Right renal pelvis (tissue), 4 donors: Measurements from ENCODE around the gene PRKCB. TPM values are rescaled to one million over a fixed set of nuclear protein-coding genes. Genes with fewer than 3 reads are reported as not detected.
"Not testable (repeated sequence)": the region's sequence is repeated elsewhere in the genome, so short reads cannot be mapped to it uniquely, and the experiment has no call there.

Experiments
- DNase-seq, 4 donors: peaks; one replicate each; pipeline ENCODE4 v3.0.0-alpha.2; 2013; ENCODE audit warnings: low read depth in 4 of 4, low spot score in 3 of 4, missing footprints in 1 of 4
- polyA plus RNA-seq, 4 donors: library from polyadenylated mRNA; unstranded; fragments of 120-200 nt; gene quantifications; one replicate each; pipeline ENCODE4 v1.2.1, GENCODE V29; 2013; ENCODE audit not compliant: insufficient read length in 4 of 4

The PRKCB gene
- polyA plus RNA-seq, 4 donors: 3.6 to 4.3 (median 4.0) TPM

DNA sequence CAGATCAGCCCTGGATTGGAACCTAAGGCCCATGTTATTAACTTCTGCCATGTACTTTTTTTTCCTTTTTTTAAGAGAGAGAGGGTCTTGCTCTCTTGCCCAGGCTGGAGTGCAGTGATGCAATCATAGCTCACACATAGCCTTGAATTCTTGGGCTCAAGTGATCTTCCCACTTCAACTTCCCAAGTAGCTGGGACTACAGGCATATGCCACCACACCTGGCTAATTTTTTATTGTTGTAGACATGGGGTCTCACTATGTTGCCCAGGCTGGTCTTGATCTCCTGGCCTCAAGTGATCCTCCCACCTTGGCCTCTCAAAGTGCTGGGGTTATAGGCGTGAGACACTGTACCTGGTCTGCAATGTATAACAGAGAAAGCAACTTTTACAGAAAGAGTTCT lies 194.1 kb downstream of the PRKCB start:
- DNase-seq: not testable (repeated sequence)

DNA sequence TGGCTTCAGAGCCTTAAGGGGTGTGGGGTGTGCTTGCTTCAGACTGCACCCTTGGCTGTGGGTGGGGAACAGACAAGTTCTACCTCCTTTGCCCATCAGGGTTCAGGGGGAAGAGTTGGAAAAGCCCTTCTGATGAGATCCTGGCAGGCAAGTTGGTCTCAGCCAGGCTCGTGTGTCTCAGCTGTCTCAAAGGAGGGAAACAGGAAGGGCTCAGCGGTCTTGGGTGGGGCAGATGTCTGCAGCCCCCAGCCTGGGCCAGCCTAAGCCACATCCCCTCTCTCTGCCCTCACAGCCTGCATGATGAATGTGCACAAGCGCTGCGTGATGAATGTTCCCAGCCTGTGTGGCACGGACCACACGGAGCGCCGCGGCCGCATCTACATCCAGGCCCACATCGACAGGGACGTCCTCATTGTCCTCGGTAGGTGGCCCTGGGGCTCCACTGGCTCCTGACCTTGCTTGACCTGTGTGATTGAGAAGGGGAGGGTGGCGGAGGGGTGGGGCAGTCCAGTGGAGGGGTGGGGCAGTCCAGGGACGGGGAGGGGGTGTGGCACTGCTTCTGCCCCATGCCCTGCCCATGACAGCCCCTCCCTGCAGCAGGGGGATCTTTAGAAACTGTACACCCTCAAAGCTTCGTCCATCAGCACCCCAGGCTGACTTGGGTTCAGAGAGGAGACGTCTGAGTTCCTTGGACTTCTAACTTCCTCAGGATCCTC lies 199.5 kb downstream of the PRKCB start:
- no peak for DNase-seq

DNA sequence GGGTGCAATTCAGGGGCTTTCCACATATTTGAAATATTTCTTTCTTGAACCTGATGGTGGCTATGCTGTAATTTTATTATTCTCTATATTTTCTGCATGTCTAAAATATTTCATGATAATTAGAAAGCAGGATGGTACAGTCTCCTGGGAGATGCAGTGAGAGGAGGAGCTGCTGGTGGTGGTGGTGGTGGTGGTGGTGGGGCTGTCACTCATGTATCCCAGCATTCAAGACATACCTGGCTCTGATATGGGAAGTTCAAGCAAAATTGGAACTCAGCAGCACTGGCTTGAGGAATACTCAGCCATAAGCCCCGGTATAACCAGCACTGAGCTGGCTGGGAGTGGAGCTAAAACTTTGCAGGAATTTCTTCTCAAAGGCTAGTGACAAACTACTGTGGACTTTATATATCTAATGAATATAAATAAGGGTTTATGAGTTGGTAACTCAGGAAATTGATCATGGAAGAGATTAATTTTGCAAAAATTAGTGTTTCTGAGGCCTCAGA lies 200.3 kb downstream of the PRKCB start:
- DNase-seq: no peak

- DNase-seq: peak in 3 of 4 donors; percentile 14 to 32 (median 15)
These were observed 200.8 kb downstream of the PRKCB start for GRCh38 chr16:24036614-24037013.

DNA sequence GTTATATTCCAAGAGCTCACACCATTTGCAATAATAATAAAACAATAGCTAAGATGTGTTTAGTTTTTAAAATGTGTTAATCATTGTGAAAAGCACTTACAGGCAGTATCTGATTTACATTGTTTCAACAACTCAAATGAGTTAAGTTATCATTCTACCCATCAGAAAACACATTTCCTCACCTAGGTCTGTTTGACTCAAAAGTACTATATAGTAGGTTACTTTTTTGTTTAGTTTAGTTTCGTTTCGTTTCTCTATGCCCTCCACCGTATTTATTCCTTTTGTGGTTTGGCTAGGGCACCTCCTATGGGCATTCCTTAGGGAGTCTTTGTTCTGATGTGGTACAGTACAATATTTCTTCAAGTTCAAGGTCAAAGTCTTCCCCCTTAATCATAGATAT lies 201.6 kb downstream of the PRKCB start:
- DNase-seq: no peak

DNA sequence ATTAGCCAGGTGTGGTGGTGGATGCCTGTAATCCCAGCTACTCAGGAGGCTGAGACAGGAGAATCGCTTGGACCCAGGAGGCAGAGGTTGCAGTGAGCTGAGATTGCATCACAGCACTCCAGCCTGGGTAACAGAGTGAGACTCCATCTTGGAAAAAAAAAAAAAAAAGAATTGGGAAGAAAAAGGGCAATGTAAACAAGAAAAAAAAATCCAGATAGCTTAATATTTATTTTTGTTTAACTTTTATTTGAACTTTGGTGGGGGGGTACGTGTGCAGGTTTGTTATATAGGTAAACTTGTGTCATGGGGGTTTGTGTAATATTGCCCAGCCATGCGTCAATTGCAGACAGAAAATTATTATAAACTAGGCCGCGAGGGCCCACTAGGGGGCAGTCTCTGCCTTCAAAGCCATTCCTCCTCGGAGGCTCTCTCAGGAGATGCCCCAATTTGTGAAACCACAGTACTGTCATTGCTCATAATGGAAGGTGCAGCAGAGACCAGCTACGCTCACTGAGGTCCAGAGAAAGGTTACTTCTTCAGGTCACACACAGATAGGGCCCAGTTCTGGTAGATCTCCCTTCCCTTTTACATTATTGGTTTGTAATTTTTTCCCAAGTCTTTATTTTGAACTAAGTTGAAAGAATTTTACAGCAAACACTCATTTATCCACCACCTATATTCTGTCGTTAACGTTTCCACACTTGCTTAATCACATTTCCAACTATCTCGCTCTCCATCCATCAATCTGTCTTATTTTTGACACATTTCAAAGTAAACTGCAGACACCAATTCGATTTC lies 206.2 kb downstream of the PRKCB start:
- DNase-seq: peak in 3 of 4 donors; percentile 18 to 29 (median 24)

GRCh38 chr16:24044467-24044866 lies 208.7 kb downstream of the PRKCB start:
- DNase-seq: no peak

DNA sequence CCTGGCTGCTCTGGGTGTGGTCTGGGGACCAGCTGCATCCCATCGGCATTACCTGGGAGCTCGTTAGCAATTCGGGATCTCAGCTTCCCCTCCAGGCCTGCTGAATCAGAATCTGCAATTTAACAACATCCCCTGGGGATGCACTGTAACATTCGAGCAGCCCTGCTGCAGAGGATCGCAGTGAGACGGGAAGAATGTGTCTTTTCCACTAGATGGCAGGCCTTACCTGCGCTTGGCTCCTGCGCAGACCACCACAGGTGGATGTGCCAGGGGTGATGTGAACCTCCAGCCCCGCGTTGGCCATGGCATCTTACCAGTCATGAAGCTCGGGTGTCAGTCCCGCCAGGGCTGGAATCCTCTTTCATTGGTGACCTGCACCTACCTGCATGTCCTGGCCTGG lies 209.9 kb downstream of the PRKCB start:
- no peak for DNase-seq

DNA sequence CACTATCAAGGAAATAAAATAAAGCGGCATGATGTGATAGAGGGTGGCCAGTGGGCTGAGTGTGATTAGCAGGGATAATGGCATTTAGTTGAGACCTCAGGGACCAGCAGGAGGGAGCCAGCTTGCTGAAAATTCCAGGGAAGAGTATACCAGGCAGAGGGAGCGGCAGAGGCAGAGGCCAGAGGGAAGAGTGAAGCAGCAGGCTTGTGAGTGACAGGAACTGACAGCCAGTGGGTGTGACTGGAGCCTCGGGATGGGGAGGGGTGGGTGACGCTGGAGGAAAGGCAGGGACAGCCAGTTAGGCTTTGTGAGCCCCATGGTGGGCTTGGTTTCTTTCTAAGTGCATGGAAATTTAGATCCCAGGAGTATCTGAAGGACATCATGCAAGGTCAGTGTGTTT lies 210.7 kb downstream of the PRKCB start:
- no peak for DNase-seq

DNA sequence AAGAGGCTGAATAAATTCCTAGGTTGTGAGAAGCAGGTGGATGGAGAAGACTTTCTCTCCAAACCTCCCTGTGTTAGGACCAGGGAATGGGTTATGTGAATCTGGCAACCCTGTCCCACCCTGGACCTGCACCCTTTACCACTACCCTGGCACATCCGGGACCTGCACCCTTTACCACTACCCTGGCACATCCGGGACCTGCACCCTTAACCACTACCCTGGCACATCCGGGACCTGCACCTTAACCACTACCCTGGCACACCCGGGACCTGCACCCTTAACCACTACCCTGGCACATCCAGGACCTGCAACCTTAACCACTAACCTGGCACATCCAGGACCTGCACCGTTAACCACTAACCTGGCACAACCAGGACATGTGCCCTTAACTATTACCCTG lies 213.3 kb downstream of the PRKCB start:
- DNase-seq: no peak

DNA sequence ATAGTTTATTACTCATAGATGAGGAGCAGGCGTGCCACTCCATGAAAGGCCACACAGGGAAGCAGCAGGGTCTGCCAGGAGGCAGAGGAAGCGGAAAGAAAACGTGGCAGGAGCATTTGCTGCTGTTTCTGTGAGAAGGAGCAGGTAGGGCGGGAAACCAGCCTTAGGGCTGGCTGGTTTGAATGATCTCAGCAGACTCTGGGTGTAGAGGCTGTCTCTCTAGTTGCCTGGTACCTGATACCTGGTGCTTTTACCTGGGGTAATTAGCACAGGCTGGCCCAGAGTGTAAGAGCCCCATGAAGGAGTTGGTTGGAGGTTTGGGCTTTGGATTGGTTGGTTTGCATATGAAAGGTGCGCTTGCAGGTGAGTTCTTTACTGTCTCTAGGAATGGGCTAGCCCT lies 215.3 kb downstream of the PRKCB start:
- no peak for DNase-seq

DNA sequence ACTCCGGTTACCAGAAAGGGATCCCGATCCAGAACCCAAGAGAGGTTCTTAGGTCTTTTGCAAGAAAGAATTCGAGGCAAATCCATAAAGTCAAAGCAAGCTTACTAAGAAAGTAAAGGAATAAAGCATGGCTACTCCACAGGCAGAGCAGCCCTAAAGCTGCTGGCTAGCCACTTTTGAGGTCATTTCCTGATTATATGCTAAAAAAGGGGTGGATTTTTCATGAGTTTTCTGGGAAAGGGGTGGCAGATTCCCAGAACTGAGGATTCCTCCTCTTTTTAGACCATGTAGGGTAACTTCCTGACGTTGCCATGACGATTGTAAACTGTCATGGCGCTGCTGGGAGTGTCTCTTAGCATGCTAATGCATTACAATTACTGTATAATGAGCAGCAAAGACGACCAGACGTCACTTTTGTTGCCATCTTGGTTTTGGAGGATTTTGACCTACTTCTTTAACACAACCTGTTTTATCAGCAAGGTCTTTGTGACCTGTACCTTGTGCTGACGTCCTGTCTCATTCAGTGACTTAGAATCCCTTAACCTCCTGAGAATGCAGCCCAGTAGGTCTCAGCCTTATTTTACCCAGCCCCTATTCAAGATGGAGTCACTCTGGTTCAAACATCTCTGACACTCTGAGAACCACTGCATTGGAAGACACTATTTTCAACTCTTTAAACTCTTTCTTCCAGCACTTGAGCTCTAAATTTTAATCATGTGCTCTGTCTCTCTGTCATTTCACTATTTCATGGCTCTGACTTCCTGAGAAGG lies 216.7 kb downstream of the PRKCB start:
- DNase-seq: no peak

DNA sequence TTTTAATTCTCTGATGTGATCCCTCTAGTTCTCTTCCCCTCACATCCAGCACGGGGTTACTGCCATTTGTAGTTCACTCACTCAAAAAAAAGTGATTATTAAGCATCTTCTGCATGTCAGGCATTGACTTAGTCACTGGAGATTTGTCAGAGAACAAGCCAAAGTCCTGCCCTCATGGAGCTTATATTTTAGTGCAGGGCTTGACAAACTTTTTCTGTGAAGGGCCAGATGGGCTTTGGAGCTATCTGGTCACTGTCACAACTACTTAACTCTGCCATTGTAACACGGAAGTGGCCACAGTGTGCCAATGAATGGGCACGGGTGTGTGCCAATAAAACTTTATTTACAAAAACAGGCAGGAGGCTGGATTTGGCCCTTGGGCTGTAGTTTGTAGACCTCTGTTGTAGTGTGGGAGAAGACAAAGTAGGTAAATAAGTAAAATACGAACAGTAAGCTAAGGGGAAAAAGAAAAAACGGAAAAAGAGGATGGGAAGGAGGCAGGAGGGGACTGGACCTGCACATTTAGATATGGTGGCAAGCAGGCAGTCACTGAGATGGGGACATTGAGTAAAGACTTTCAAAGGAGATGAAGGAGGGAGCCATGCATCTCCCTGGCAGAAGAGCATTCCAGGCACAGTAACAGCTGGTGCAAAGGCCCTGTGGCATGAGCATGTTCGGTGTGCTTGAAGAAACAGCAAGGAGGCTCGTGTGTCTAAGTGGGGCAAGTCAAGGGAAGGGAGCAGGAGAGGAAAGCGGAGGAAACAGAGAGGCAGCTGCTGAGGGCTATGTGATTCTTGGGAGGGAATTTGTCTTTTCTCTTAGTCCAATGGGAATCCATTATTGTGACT lies 217.5 kb downstream of the PRKCB start:
- no peak for DNase-seq

- DNase-seq: no peak
These were observed 219.1 kb downstream of the PRKCB start for GRCh38 chr16:24054741-24055491.

GRCh38 chr16:24062270-24062817 lies 226.6 kb downstream of the PRKCB start:
- no peak for DNase-seq

- DNase-seq: no peak
These were observed 233.3 kb downstream of the PRKCB start for GRCh38 chr16:24069036-24069590.

- DNase-seq: no peak
These were observed 235.1 kb downstream of the PRKCB start for GRCh38 chr16:24070851-24071250.

- DNase-seq: no peak
These were observed 236.0 kb downstream of the PRKCB start for GRCh38 chr16:24071666-24072360.
